ENCODE data around the gene RNF111. TPM values are rescaled to one million over a fixed set of nuclear protein-coding genes. Genes with fewer than 3 reads are reported as not detected.
"Not testable (repeated sequence)": the region's sequence is repeated elsewhere in the genome, so short reads cannot be mapped to it uniquely, and the experiment has no call there.

RNF111 gene
- total and polyA plus RNA-seq, 2 donors (not counting 1 experiment from before 2014, with no cell fraction given) = 19.3 to 20.9 TPM

DNA sequence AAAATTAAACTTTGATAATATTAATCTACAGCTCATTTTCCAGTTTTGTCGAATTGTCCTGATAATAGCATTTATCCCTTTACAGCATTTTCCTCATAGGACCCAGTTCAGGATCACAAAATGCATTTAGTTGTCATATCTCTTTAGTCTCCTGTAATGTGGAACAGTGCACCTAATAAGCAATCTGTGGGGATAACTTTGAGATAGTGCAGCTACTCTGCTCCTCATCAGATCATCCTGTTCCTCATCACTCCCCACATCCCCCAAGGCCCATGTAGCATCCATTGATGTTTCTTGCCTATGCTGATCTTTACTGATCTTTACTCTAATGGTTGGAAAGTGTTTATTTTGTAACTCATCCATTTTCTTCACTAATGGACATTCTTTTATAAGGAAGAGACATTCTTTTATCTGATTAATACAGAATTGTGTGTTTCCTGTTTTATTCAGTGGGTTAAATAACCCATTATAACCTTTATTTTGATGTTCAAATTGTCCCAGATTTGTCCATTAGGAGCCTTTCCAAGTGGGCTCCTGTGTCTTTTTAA lies 7.5 kb downstream of the RNF111 start:
- H3K79me2 ChIP-seq (ENCODE audit: control insufficient read depth, insufficient read depth, low read length) = peaks cover 58% of the 10 kb centered on the region
- H4K20me1 ChIP-seq (ENCODE audit: control insufficient read depth, extremely low read depth, insufficient read depth, low read length) = no peaks in the 10 kb centered on the region
- no peaks in the 10 kb centered on the region for H3K9me3 ChIP-seq (ENCODE audit: control insufficient read depth, insufficient read depth, low read depth, low read length)
- no peak overlapping the region for H3K4me2 ChIP-seq (ENCODE audit: extremely low read depth, insufficient read depth, low read length)
- TF ChIP-seq EZH2 (IDR thresholded peaks at IDR 0.05; ENCODE audit: low read length, missing control alignments) = no peak
- no peak for TF ChIP-seq CTCF (conservative IDR thresholded peaks at IDR 0.05 in 1 of 2, IDR thresholded peaks at IDR 0.05 in 1 of 2; ENCODE audit: low read depth in 1 of 2, low read length in 2 of 2)
- no peak overlapping the region for H3K27ac ChIP-seq (ENCODE audit: insufficient read depth, low read length)
- H3K36me3 ChIP-seq (ENCODE audit: control insufficient read depth, insufficient read depth, low read length) = no peaks in the 10 kb centered on the region
- no peaks in the 10 kb centered on the region for H3K4me1 ChIP-seq (ENCODE audit: control insufficient read depth, extremely low read depth, insufficient read depth, low read length)
- DNase-seq (ENCODE audit: low read depth in 2 of 2) = no peak
- H3K27me3 ChIP-seq (ENCODE audit: control insufficient read depth, insufficient read depth, low read length) = no peaks in the 10 kb centered on the region
- H3K9ac ChIP-seq (ENCODE audit: insufficient read depth, low read length) = no peak overlapping the region
- no peak overlapping the region for H2AFZ ChIP-seq (ENCODE audit: low read length)
- no peak overlapping the region for H3K4me3 ChIP-seq (replicated peaks in 1 of 4; ENCODE audit: control extremely low read depth in 1 of 4, insufficient read depth in 1 of 4, low read depth in 3 of 4, low read length in 4 of 4)

GRCh38 chr15:58999694-59000093 lies 12.2 kb downstream of the RNF111 start:
- H3K4me3 ChIP-seq (replicated peaks in 1 of 4; ENCODE audit: control extremely low read depth in 1 of 4, insufficient read depth in 1 of 4, low read depth in 3 of 4, low read length in 4 of 4) = no peak overlapping the region
- H3K27me3 ChIP-seq (ENCODE audit: control insufficient read depth, insufficient read depth, low read length) = no peaks in the 10 kb centered on the region
- peaks cover 51% of the 10 kb centered on the region for H3K79me2 ChIP-seq (ENCODE audit: control insufficient read depth, insufficient read depth, low read length)
- no peak overlapping the region for H2AFZ ChIP-seq (ENCODE audit: low read length)
- H3K27ac ChIP-seq (ENCODE audit: insufficient read depth, low read length) = no peak overlapping the region
- TF ChIP-seq EZH2 (IDR thresholded peaks at IDR 0.05; ENCODE audit: low read length, missing control alignments) (no peak), CTCF (conservative IDR thresholded peaks at IDR 0.05 in 1 of 2, IDR thresholded peaks at IDR 0.05 in 1 of 2; ENCODE audit: low read depth in 1 of 2, low read length in 2 of 2) (no peak)
- H3K36me3 ChIP-seq (ENCODE audit: control insufficient read depth, insufficient read depth, low read length) = no peaks in the 10 kb centered on the region
- no peak overlapping the region for H3K4me2 ChIP-seq (ENCODE audit: extremely low read depth, insufficient read depth, low read length)
- no peaks in the 10 kb centered on the region for H3K9me3 ChIP-seq (ENCODE audit: control insufficient read depth, insufficient read depth, low read depth, low read length)
- DNase-seq (ENCODE audit: low read depth in 2 of 2) = no peak
- H3K4me1 ChIP-seq (ENCODE audit: control insufficient read depth, extremely low read depth, insufficient read depth, low read length) = no peaks in the 10 kb centered on the region
- H3K9ac ChIP-seq (ENCODE audit: insufficient read depth, low read length) = no peak overlapping the region
- H4K20me1 ChIP-seq (ENCODE audit: control insufficient read depth, extremely low read depth, insufficient read depth, low read length) = no peaks in the 10 kb centered on the region

DNA sequence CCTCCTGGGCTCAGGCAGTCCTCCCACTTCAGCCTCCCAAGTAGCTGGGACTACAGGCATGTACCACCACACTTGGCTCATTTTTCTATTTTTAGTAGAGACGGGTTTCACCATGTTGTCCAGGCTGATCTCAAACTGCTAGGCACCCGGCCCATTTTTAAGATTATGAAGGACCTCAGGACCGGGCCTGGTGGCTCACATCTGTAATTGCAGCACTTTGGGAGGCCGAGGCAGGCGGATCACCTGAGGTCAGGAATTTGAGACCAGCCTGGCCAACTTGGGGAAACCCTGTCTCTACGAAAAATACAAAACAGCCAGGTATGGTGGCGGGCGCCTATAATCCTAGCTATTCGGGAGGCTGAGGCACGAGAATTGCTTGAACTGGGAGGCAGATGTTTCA lies 12.8 kb downstream of the RNF111 start:
- not testable (repeated sequence) for H3K9me3 ChIP-seq (ENCODE audit: control insufficient read depth, insufficient read depth, low read depth, low read length); DNase-seq (ENCODE audit: low read depth in 2 of 2); H4K20me1 ChIP-seq (ENCODE audit: control insufficient read depth, extremely low read depth, insufficient read depth, low read length); H3K27me3 ChIP-seq (ENCODE audit: control insufficient read depth, insufficient read depth, low read length); H3K4me3 ChIP-seq (replicated peaks in 1 of 4; ENCODE audit: control extremely low read depth in 1 of 4, insufficient read depth in 1 of 4, low read depth in 3 of 4, low read length in 4 of 4); H3K36me3 ChIP-seq (ENCODE audit: control insufficient read depth, insufficient read depth, low read length); H2AFZ ChIP-seq (ENCODE audit: low read length); H3K4me2 ChIP-seq (ENCODE audit: extremely low read depth, insufficient read depth, low read length); H3K9ac ChIP-seq (ENCODE audit: insufficient read depth, low read length); H3K27ac ChIP-seq (ENCODE audit: insufficient read depth, low read length); H3K4me1 ChIP-seq (ENCODE audit: control insufficient read depth, extremely low read depth, insufficient read depth, low read length)
- peaks cover 52% of the 10 kb centered on the region for H3K79me2 ChIP-seq (ENCODE audit: control insufficient read depth, insufficient read depth, low read length)

All from fibroblast of lung (primary cell).